Small intestine (tissue), 7 donors: Measurements from ENCODE around the gene PGA3. TPM values are rescaled to one million over a fixed set of nuclear protein-coding genes. Genes with fewer than 3 reads are reported as not detected.

ENCODE experiments used
- DNase-seq, 2 donors: peaks; one replicate each; pipeline versions ENCODE4 v3.0.0 to v3.0.0-alpha.2; 2013
- FAIRE-seq: peaks from 2 replicates; lab custom pipeline; 2012; peaks lifted over from hg19 to GRCh38; lab: Jason Lieb, UNC
- H3K27ac ChIP-seq, 3 donors: one replicate each; pipeline ENCODE4 v1.5.1; 2013; ENCODE audit warnings: low read length in 2 of 3, mild to moderate bottlenecking in 2 of 3, control low read depth in 1 of 3, inconsistent platforms in 1 of 3, low read depth in 1 of 3, moderate library complexity in 1 of 3
- H3K27me3 ChIP-seq, 3 donors: one replicate each; pipeline ENCODE4 v1.6.1; 2013; ENCODE audit warnings: low read length in 3 of 3, inconsistent platforms in 1 of 3; ENCODE audit not compliant: control insufficient read depth in 3 of 3, insufficient read depth in 3 of 3
- H3K36me3 ChIP-seq, 3 donors: one replicate each; pipeline ENCODE4 v1.6.1; 2013; ENCODE audit warnings: low read length in 3 of 3, inconsistent platforms in 1 of 3, low read depth in 1 of 3, mild to moderate bottlenecking in 1 of 3, moderate library complexity in 1 of 3; ENCODE audit not compliant: control insufficient read depth in 3 of 3, insufficient read depth in 2 of 3
- H3K4me1 ChIP-seq, 3 donors: one replicate each; pipeline ENCODE4 v1.6.1; 2013; ENCODE audit warnings: low read length in 2 of 3, inconsistent platforms in 1 of 3, low read depth in 1 of 3, mild to moderate bottlenecking in 1 of 3, moderate library complexity in 1 of 3; ENCODE audit not compliant: control insufficient read depth in 3 of 3, insufficient read depth in 2 of 3
- H3K4me3 ChIP-seq, 3 donors: one replicate each; pipeline ENCODE4 v1.5.1; 2013; ENCODE audit warnings: low read length in 3 of 3, control low read depth in 1 of 3, inconsistent platforms in 1 of 3, low read depth in 1 of 3, mild to moderate bottlenecking in 1 of 3, moderate library complexity in 1 of 3
- H3K9me3 ChIP-seq, 2 donors: one replicate each; pipeline ENCODE4 v1.6.1; 2013; ENCODE audit warnings: low read depth in 1 of 2, low read length in 1 of 2; ENCODE audit not compliant: control insufficient read depth in 2 of 2, insufficient read depth in 1 of 2
- WGBS, 3 donors: extraction: QIAGEN DNeasy Blood & Tissue Kit; methylation state at CpG; one replicate each; pipeline ENCODE4 v1.1.7; 2013; 5-methylcytosine and 5-hydroxymethylcytosine counted together
- polyA plus RNA-seq, 4 donors: library from polyadenylated mRNA; stranded (reverse) in 3 of 4; unstranded in 1 of 4; fragments of 200-250 nt in 3 of 4; fragments of 120-200 nt in 1 of 4; gene quantifications; one replicate each; pipeline versions ENCODE4 v1.2.1 to v1.2.3, GENCODE V29; 2013
- donor health status: healthy with polysubstance abuse.
- donor health status: control.
- donor health status: control.
- donor health status: Bipolar disorder and iron deficiency.
- donor health status: healthy.

The PGA3 gene
- polyA plus RNA-seq, 4 donors: 0.47 to 86.2 (median 8.5) TPM

GRCh38 chr11:61189933-61190332 is 13.4 kb upstream of the PGA3 start:
- FAIRE-seq: no peak

GRCh38 chr11:61193596-61193995 is 9.7 kb upstream of the PGA3 start:
- Histone ChIP-seq H3K27me3 (peaks cover 0 to 5% (median 0%) of the 10 kb centered on the region in 3 donors), H3K36me3 (no peaks in the 10 kb centered on the region), H3K4me1 (peaks cover 0 to 8% (median 0%) of the 10 kb centered on the region in 3 donors), H3K9me3 (peaks cover 0 to 6% of the 10 kb centered on the region in 2 donors), H3K4me3 (no peak overlapping the region), H3K27ac (no peak overlapping the region)
- FAIRE-seq (no peak), DNase-seq (no peak)
- WGBS, 3 donors: 21 to 35% (median 33%) methylated on average over 9 to 12 of the region's 12 CpGs

More at GRCh38 chr11:61189933-61190332, 13.4 kb upstream of the PGA3 start:
- WGBS, 3 donors: 77 to 84% (median 83%) methylated on average over 8 of the region's 8 CpGs
- peaks cover 0 to under 1% (median 0%) of the 10 kb centered on the region in 3 donors for H3K4me1 ChIP-seq
- H3K4me3 ChIP-seq: no peak overlapping the region
- H3K27me3 ChIP-seq: no peaks in the 10 kb centered on the region
- no peaks in the 10 kb centered on the region for H3K36me3 ChIP-seq
- H3K9me3 ChIP-seq: peaks cover 0 to 4% of the 10 kb centered on the region in 2 donors
- DNase-seq: no peak
- H3K27ac ChIP-seq: no peak overlapping the region

DNA sequence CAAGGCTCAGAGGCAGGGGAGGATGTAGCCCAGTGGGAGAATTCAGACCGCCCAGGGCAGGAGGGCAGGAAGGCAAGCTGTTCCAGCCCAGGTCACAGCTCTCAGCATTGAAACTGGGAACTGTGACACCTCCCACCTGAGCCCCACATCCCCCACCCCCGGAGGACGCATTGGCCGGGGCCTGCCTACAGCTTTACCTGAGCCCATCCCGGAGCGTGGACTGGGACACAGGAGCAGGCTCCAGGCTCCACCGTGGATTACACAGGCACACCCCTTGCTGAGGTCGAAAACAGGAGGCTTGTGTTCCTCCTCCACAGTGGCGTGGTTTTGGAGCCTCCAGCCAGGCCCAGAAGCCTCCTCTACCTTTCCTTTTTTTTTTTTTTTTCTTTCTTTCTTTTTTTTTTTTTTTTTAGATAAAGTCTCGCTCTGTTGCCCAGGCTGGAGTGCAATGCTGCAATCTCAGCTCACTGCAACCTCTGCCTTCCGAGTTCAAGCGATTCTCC is 9.1 kb upstream of the PGA3 start:
- Histone ChIP-seq H3K27ac (no peak overlapping the region), H3K36me3 (no peaks in the 10 kb centered on the region), H3K9me3 (peaks cover 0 to 13% of the 10 kb centered on the region in 2 donors), H3K4me1 (peaks cover 0 to 8% (median 0%) of the 10 kb centered on the region in 3 donors), H3K4me3 (no peak overlapping the region), H3K27me3 (peaks cover 0 to 5% (median 0%) of the 10 kb centered on the region in 3 donors)
- 72 to 77% (median 73%) methylated on average over 12 of the region's 12 CpGs for WGBS, 3 donors
- no peak for DNase-seq
- FAIRE-seq: no peak

GRCh38 chr11:61194981-61195695 is 8.2 kb upstream of the PGA3 start:
- H3K36me3 ChIP-seq: no peaks in the 10 kb centered on the region
- H3K27ac ChIP-seq: no peak overlapping the region
- DNase-seq: peak in 1 of 2 donors; percentile 33
- FAIRE-seq: no peak
- peaks cover 0 to 15% of the 10 kb centered on the region in 2 donors for H3K9me3 ChIP-seq
- peaks cover 0 to 5% (median 0%) of the 10 kb centered on the region in 3 donors for H3K27me3 ChIP-seq
- no peak overlapping the region for H3K4me3 ChIP-seq
- WGBS, 3 donors: 55 to 70% (median 55%) methylated on average over 7 of the region's 7 CpGs
- H3K4me1 ChIP-seq: peaks cover 0 to 8% (median 0%) of the 10 kb centered on the region in 3 donors

- H3K36me3 ChIP-seq: no peaks in the 10 kb centered on the region
- FAIRE-seq: no peak
- 33 to 61% (median 61%) methylated on average over 7 of the region's 7 CpGs for WGBS, 3 donors
- no peak for DNase-seq
- H3K27ac ChIP-seq: no peak overlapping the region
- H3K27me3 ChIP-seq: peaks cover 0 to 5% (median 0%) of the 10 kb centered on the region in 3 donors
- no peak overlapping the region for H3K4me3 ChIP-seq
- H3K4me1 ChIP-seq: peaks cover 0 to 8% (median 0%) of the 10 kb centered on the region in 3 donors
- H3K9me3 ChIP-seq: peaks cover 0 to 14% of the 10 kb centered on the region in 2 donors
These were observed 7.6 kb upstream of the PGA3 start for GRCh38 chr11:61195719-61196118.

GRCh38 chr11:61198361-61198760 is 5.0 kb upstream of the PGA3 start:
- Histone ChIP-seq H3K4me3 (no peak overlapping the region), H3K9me3 (peaks cover 0 to 11% of the 10 kb centered on the region in 2 donors), H3K36me3 (no peaks in the 10 kb centered on the region), H3K27ac (no peak overlapping the region), H3K4me1 (peaks cover 0 to 8% (median 0%) of the 10 kb centered on the region in 3 donors), H3K27me3 (peaks cover 0 to 5% (median 5%) of the 10 kb centered on the region in 3 donors)
- 29 to 63% (median 33%) methylated on average over 6 of the region's 6 CpGs for WGBS, 3 donors
- DNase-seq (no peak), FAIRE-seq (no peak)

DNA sequence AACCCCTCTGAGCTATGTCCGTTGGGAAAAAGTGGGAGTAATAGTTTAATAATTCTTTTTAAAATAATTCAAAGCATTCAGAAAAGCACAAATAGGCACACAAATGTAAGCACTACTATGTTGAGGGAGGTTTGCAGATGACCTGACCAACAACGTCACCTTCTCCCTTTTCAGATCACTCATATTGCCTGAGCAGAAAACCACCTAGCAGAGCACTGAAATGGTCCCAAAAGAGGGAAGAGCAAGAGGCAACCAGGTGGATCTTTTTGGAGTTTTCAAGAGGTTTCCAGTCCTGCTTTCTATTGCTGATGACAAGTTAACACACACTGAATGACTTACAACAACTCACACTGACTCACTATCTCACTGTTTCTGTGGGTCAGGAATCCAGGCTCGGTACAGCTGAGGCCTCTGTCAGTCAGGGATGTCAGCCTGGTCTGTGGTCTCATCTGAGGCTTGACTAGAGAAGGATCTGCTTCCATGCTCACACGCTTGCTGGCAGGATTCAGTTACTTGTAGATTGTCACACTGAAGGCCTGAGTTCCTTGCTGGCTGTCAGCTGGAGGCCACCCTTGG is 4.3 kb upstream of the PGA3 start:
- Histone ChIP-seq H3K4me3 (no peak overlapping the region), H3K36me3 (no peaks in the 10 kb centered on the region), H3K27ac (no peak overlapping the region), H3K4me1 (peaks cover 0 to 8% (median 0%) of the 10 kb centered on the region in 3 donors), H3K9me3 (peaks cover 0 to 11% of the 10 kb centered on the region in 2 donors), H3K27me3 (peaks cover 0 to 6% (median 5%) of the 10 kb centered on the region in 3 donors)
- no peak for DNase-seq
- 84 to 90% (median 88%) methylated on average over 4 of the region's 4 CpGs for WGBS, 3 donors
- FAIRE-seq: no peak

GRCh38 chr11:61201476-61201875 is 1.8 kb upstream of the PGA3 start:
- no peak for FAIRE-seq

More at GRCh38 chr11:61201476-61201875, 1.8 kb upstream of the PGA3 start:
- Histone ChIP-seq H3K9me3 (peaks cover 0 to 11% of the 10 kb centered on the region in 2 donors), H3K27me3 (peaks cover 0 to 6% (median 4%) of the 10 kb centered on the region in 3 donors), H3K36me3 (no peaks in the 10 kb centered on the region), H3K4me3 (no peak overlapping the region), H3K27ac (no peak overlapping the region), H3K4me1 (no peaks in the 10 kb centered on the region)
- 85 to 94% (median 90%) methylated on average over 14 of the region's 14 CpGs for WGBS, 3 donors
- no peak for DNase-seq
